ENCODE measurements around the gene SAP30BP. TPM values are rescaled to one million over a fixed set of nuclear protein-coding genes. Genes with fewer than 3 reads are reported as not detected.

Gene SAP30BP
- total and polyA plus RNA-seq, 10 of the 15 experiments (the other 5 are each of a cell fraction or from before 2014, with no cell fraction given), result 57.9 to 166 (median 94.5) TPM

DNA sequence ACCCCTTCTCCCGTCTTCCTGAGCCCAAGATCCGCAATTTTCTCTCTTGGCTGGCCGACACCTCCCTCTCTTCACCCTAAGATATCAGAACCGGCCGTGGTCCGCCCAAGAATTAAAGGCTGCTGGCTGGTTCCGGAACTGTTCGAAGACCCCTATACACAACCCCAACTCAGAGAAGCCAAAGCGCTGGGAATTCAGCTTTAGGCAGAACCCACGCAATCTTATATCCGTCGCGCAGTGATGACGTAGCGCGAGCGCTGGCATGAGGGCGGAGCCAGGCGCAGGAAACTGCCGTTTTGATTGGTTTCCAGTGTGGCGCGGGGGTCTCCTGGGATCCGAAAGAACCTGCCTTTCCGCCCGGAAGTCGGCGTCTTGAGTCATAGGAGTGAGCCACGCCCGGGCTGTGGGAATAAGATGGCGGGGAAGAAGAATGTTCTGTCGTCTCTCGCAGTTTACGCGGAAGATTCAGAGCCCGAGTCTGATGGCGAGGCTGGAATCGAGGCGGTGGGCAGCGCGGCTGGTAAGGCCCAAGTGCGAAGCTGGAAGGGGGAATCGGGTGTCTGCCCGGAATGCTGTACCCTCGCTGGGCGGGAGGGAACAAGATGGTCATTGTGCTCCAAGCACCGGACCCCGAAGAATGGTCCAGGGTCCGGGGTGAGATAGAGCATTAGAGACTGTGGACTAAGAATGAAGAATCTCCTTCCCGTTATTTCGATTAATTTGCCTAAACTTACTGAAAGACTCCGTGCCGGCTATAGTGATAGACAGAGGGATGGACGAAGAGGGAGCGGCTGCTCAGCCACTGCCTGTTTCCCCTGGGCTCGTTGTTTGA lies at the start of gene SAP30BP, which contains the start of gene RECQL5 (continued):
- TF ChIP-seq STAT3 (IDR thresholded peaks at IDR 0.05; ENCODE audit: low read depth, low read length) (no peak), SREBF2 (IDR thresholded peaks at IDR 0.05; ENCODE audit: low read length) (no peak), ASH2L (IDR thresholded peaks at IDR 0.05; ENCODE audit: borderline replicate concordance, low read depth) (no peak), POLR2A (IDR thresholded peaks at IDR 0.05; ENCODE audit: low read depth, low read length) (peak; percentile 90), CHD2 (IDR thresholded peaks at IDR 0.05; ENCODE audit: borderline replicate concordance, low read depth, low read length) (peak; percentile 70; the same call in 1 of the 2 replicates), NFYA (IDR thresholded peaks at IDR 0.05; ENCODE audit: borderline replicate concordance, low read depth, low read length) (no peak), GABPA (IDR thresholded peaks at IDR 0.05; ENCODE audit: low read depth) (peak; percentile 93), ESRRA (IDR thresholded peaks at IDR 0.05; ENCODE audit: low read length) (no peak), E2F4 (IDR thresholded peaks at IDR 0.05; ENCODE audit: low read depth, low read length) (peak; percentile 61; the same call in 1 of the 2 replicates), CEBPZ (IDR thresholded peaks at IDR 0.05; ENCODE audit: low read depth, low read length) (peak; percentile 16; the same call in 1 of the 2 replicates), ETV6 (conservative IDR thresholded peaks at IDR 0.05 in 1 of 2, IDR thresholded peaks at IDR 0.05 in 1 of 2; ENCODE audit: borderline replicate concordance in 1 of 2, low read depth in 1 of 2) (0 out of 4 replicates have a peak, but pooled peaks of 1 of the 2 experiments have one; percentile 5), HDAC2 (IDR thresholded peaks at IDR 0.05) (peak; percentile 98), CBFB (IDR thresholded peaks at IDR 0.05; ENCODE audit: low read depth) (peak; percentile 61; the same call in 1 of the 2 replicates), SUPT20H (IDR thresholded peaks at IDR 0.05; ENCODE audit: borderline replicate concordance, control insufficient read depth, low read depth, low read length) (no peak), IKZF2 (IDR thresholded peaks at IDR 0.05) (0 out of 4 replicates have a peak, but pooled peaks of 1 of the 2 experiments have one; percentile 26), HDAC6 (IDR thresholded peaks at IDR 0.05; ENCODE audit: unreplicated experiment) (no peak), NR2C1 (IDR thresholded peaks at IDR 0.05) (peak; percentile 67), HCFC1 (IDR thresholded peaks at IDR 0.05; ENCODE audit: low read length) (peak; percentile 68)
- TF ChIP-seq, protein P1, sequence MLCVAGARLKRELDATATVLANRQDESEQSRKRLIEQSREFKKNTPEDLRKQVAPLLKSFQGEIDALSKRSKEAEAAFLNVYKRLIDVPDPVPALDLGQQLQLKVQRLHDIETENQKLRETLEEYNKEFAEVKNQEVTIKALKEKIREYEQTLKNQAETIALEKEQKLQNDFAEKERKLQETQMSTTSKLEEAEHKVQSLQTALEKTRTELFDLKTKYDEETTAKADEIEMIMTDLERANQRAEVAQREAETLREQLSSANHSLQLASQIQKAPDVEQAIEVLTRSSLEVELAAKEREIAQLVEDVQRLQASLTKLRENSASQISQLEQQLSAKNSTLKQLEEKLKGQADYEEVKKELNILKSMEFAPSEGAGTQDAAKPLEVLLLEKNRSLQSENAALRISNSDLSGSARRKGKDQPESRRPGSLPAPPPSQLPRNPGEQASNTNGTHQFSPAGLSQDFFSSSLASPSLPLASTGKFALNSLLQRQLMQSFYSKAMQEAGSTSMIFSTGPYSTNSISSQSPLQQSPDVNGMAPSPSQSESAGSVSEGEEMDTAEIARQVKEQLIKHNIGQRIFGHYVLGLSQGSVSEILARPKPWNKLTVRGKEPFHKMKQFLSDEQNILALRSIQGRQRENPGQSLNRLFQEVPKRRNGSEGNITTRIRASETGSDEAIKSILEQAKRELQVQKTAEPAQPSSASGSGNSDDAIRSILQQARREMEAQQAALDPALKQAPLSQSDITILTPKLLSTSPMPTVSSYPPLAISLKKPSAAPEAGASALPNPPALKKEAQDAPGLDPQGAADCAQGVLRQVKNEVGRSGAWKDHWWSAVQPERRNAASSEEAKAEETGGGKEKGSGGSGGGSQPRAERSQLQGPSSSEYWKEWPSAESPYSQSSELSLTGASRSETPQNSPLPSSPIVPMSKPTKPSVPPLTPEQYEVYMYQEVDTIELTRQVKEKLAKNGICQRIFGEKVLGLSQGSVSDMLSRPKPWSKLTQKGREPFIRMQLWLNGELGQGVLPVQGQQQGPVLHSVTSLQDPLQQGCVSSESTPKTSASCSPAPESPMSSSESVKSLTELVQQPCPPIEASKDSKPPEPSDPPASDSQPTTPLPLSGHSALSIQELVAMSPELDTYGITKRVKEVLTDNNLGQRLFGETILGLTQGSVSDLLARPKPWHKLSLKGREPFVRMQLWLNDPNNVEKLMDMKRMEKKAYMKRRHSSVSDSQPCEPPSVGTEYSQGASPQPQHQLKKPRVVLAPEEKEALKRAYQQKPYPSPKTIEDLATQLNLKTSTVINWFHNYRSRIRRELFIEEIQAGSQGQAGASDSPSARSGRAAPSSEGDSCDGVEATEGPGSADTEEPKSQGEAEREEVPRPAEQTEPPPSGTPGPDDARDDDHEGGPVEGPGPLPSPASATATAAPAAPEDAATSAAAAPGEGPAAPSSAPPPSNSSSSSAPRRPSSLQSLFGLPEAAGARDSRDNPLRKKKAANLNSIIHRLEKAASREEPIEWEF (IDR thresholded peaks at IDR 0.05; ENCODE audit: insufficient replicate concordance, low read depth, low read length), result no peak
- TF ChIP-seq, protein P2, sequence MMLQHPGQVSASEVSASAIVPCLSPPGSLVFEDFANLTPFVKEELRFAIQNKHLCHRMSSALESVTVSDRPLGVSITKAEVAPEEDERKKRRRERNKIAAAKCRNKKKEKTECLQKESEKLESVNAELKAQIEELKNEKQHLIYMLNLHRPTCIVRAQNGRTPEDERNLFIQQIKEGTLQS (IDR thresholded peaks at IDR 0.05; ENCODE audit: borderline replicate concordance, extremely low read depth, low read depth, low read length), result peak; percentile 60; the same call in 1 of the 2 replicates
